ENCODE measurements around the gene CHST3.

CHST3 gene

DNA sequence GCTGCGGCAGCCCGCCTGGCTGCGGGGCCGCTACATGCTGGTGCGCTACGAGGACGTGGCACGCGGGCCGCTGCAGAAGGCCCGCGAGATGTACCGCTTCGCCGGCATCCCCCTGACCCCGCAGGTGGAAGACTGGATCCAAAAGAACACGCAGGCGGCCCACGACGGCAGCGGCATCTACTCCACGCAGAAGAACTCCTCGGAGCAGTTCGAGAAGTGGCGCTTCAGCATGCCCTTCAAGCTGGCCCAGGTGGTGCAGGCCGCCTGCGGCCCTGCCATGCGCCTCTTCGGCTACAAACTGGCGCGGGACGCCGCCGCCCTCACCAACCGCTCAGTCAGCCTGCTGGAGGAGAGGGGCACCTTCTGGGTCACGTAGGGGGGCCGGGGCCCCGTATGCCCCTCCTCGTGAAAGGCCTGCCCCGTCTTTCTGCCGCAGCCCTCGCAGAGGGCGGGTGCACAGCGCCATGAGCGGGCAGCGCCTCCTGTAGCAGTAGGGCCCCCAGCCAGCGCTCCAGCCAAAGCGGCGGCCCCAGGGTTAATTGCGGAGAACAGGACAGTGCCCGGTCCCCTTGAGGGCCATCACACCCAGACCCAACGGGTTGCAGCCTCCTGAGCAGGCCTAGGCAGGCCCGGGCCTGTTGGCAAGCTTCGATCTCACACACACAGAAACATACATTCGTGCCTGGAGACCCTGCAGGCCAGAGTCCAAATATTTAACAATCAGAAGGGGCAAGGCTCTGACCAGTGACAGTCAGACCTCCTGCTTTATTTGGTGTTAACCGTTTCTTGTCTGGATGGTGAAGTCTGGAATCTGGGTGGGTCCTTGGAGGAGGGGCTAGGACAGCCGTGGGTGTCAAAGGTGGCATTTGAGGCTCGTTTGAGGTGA is 44.1 kb downstream of the CHST3 start:
- ATAC-seq (ENCODE audit: low read depth), result peak; percentile 35
- peak overlapping the region; percentile 93 for H3K27ac ChIP-seq (ENCODE audit: poor library complexity, severe bottlenecking)

DNA sequence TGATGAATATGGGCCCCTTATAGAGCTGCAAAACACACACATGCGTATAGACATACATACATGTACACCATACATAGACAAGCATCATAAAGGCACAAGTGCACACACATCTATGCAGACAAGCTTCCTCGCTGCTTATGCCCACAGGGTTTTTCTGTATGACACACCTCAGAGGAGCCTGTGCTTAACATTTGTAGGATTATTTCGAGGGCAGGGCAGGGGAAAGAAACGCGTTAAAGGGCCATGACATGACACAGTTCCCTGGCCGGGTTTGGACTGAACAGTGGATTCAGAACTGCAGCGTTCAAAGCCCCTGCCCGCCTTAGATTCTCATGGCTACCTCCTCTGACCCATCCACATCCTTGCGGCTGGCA is 44.8 kb downstream of the CHST3 start:
- peak; percentile 68 for ATAC-seq (ENCODE audit: low read depth)
- peaks cover 22% of the 10 kb centered on the region for H3K4me1 ChIP-seq (ENCODE audit: insufficient read depth, poor library complexity, severe bottlenecking)
- peaks cover 50% of the 10 kb centered on the region for H3K36me3 ChIP-seq (ENCODE audit: low read depth)
- no peak for DNase-seq (ENCODE audit: low spot score)
- no peaks in the 10 kb centered on the region for H3K27me3 ChIP-seq (ENCODE audit: insufficient read depth, poor library complexity, severe bottlenecking)
- no peaks in the 10 kb centered on the region for H3K9me3 ChIP-seq (ENCODE audit: severe bottlenecking)
- no peak for TF ChIP-seq CTCF (IDR thresholded peaks at IDR 0.05; ENCODE audit: poor library complexity, severe bottlenecking)
- H3K27ac ChIP-seq (ENCODE audit: poor library complexity, severe bottlenecking), result peak overlapping the region; percentile 93
- no peak overlapping the region for H3K4me3 ChIP-seq (ENCODE audit: severe bottlenecking)

More for the DNA sequence above, 44.1 kb downstream of the CHST3 start:
- DNase-seq (ENCODE audit: low spot score), result no peak
- no peaks in the 10 kb centered on the region for H3K27me3 ChIP-seq (ENCODE audit: insufficient read depth, poor library complexity, severe bottlenecking)
- H3K4me3 ChIP-seq (ENCODE audit: severe bottlenecking), result no peak overlapping the region
- peaks cover 22% of the 10 kb centered on the region for H3K4me1 ChIP-seq (ENCODE audit: insufficient read depth, poor library complexity, severe bottlenecking)
- H3K36me3 ChIP-seq (ENCODE audit: low read depth), result peaks cover 50% of the 10 kb centered on the region
- no peak for TF ChIP-seq CTCF (IDR thresholded peaks at IDR 0.05; ENCODE audit: poor library complexity, severe bottlenecking)
- H3K9me3 ChIP-seq (ENCODE audit: severe bottlenecking), result no peaks in the 10 kb centered on the region

GRCh38 chr10:72009425-72010081 is 45.4 kb downstream of the CHST3 start:
- no peaks in the 10 kb centered on the region for H3K9me3 ChIP-seq (ENCODE audit: severe bottlenecking)
- peaks cover 45% of the 10 kb centered on the region for H3K36me3 ChIP-seq (ENCODE audit: low read depth)
- no peak for TF ChIP-seq CTCF (IDR thresholded peaks at IDR 0.05; ENCODE audit: poor library complexity, severe bottlenecking)
- peak overlapping the region; percentile 93 for H3K27ac ChIP-seq (ENCODE audit: poor library complexity, severe bottlenecking)
- peaks cover 22% of the 10 kb centered on the region for H3K4me1 ChIP-seq (ENCODE audit: insufficient read depth, poor library complexity, severe bottlenecking)
- H3K27me3 ChIP-seq (ENCODE audit: insufficient read depth, poor library complexity, severe bottlenecking), result no peaks in the 10 kb centered on the region
- ATAC-seq (ENCODE audit: low read depth), result peak; percentile 76
- H3K4me3 ChIP-seq (ENCODE audit: severe bottlenecking), result no peak overlapping the region
- DNase-seq (ENCODE audit: low spot score), result peak; percentile 87

DNA sequence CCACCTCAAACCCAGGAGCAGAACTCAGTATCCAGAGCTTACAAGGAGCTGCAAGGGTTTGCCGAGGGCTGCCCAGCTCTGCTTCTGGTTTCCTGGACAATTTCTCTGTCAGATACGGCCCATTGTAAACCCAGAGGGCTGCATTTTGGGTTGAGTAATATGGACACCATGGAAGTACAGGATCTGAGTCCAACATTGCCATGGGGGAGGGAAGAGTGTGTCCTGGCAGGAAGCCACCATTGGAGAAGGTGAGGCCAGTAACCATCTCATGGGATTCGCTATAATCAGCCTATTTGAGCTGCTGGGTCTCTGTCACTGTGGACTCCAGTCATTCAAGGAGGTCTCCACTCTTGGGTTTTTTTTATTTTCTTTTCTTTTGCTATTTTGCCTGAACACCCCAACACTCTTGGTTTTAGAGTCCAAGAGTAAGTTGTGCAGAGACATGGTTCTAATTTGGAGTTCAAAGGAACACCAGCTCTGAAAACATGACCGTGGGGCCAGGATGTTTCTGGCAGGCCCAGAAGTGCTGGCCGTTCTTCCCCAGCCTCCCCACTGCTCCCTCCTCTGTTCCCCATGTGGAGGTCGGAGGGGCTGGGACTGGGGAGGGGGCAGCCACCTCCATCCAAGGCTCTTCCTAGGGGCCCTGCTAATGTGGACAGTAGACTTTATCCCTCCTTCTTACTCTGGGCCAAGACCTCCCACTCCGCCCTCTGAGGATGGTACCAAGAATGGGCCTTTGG is 46.2 kb downstream of the CHST3 start:
- Histone ChIP-seq H3K27me3 (ENCODE audit: insufficient read depth, poor library complexity, severe bottlenecking) (no peaks in the 10 kb centered on the region), H3K4me1 (ENCODE audit: insufficient read depth, poor library complexity, severe bottlenecking) (peaks cover 22% of the 10 kb centered on the region), H3K36me3 (ENCODE audit: low read depth) (peaks cover 36% of the 10 kb centered on the region), H3K9me3 (ENCODE audit: severe bottlenecking) (no peaks in the 10 kb centered on the region), H3K4me3 (ENCODE audit: severe bottlenecking) (no peak overlapping the region), H3K27ac (ENCODE audit: poor library complexity, severe bottlenecking) (peak overlapping the region; percentile 93)
- no peak for ATAC-seq (ENCODE audit: low read depth)
- no peak for TF ChIP-seq CTCF (IDR thresholded peaks at IDR 0.05; ENCODE audit: poor library complexity, severe bottlenecking)
- no peak for DNase-seq (ENCODE audit: low spot score)

All from RWPE2 (cell line).